ENCODE results near the gene GATA2. TPM values are rescaled to one million over a fixed set of nuclear protein-coding genes. Genes with fewer than 3 reads are reported as not detected.

GATA2 gene
- total and polyA plus RNA-seq, 4 experiments from 2014 or later, result not detected

GRCh38 chr3:128500556-128500955, 7.6 kb upstream of the GATA2 start:
- Mint-ChIP-seq H3K36me3 (no peaks in the 10 kb centered on the region), H3K4me3 (no peak overlapping the region), H3K9me3 (no peaks in the 10 kb centered on the region), H3K27ac (peak overlapping the region in 1 of 7 donors; percentile 80), H3K4me1 (peaks cover 0 to 16% (median 3%) of the 10 kb centered on the region in 4 donors), H3K27me3 (peaks cover 23 to 44% of the 10 kb centered on the region in 2 donors)
- H3K27ac ChIP-seq (ENCODE audit: low read depth, low read length), result no peak overlapping the region
- no peaks in the 10 kb centered on the region for H3K9me3 ChIP-seq (ENCODE audit: control insufficient read depth in 1 of 2, low read length in 2 of 2)
- peaks cover 8% of the 10 kb centered on the region for H3K27me3 ChIP-seq (ENCODE audit: insufficient read depth, low read length)
- DNase-seq, result no peak
- ChIA-PET POLR2A (ENCODE audit: partially characterized antibody) (interaction anchor here (0.6 kb wide), 1 partner anchor 281 kb away, joined by 3 read pairs; no protein-coding TSS in a partner anchor), CTCF (ENCODE audit: partially characterized antibody) (no interaction called here)
- H3K4me1 ChIP-seq (ENCODE audit: insufficient read depth, low read length), result no peaks in the 10 kb centered on the region
- intact Hi-C loops (cut with micrococcal nuclease), result loop anchor here (5.0 kb wide), 1 partner anchor 107 kb away; no protein-coding TSS in a partner anchor
- no peaks in the 10 kb centered on the region for H3K36me3 ChIP-seq (ENCODE audit: insufficient read depth, low read length)
- no peak overlapping the region for H3K4me3 ChIP-seq (ENCODE audit: low read length in 2 of 2)

DNA sequence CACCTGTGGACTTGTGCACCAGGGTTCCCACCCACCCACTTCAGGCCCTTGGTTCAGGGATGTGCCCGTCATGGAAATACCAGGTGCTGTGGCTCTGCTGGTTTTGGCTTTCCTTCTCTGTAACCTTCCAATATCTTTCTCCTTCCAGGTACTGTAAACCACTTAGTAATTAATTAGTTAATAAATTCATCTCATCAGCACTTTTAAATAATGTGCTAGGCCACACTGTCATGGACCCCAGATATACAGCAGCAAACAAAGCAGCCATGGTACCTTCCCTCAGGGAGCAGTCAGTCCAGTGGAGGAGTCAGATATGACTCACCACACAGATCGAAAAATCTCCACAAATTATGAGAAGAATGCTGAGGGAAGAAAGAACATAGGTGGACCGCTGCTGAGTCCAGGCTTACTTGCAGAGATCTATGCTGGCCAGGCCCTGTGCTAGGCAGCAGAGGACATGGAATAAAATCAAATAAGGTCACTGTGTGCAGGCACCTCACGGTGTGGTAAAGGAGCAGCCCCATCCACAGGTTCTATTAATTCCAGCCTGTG, 6.8 kb upstream of the GATA2 start:
- POLR2A ChIA-PET (ENCODE audit: partially characterized antibody), result no interaction called here
- H3K4me3 ChIP-seq (ENCODE audit: low read length in 2 of 2), result no peak overlapping the region
- DNase-seq, result no peak
- Mint-ChIP-seq H3K9me3 (no peaks in the 10 kb centered on the region), H3K36me3 (no peaks in the 10 kb centered on the region), H3K27me3 (peaks cover 29 to 48% of the 10 kb centered on the region in 2 donors), H3K4me3 (no peak overlapping the region), H3K27ac (peak overlapping the region in 1 of 7 donors; percentile 56), H3K4me1 (peaks cover 0 to 16% (median 3%) of the 10 kb centered on the region in 4 donors)
- CTCF ChIA-PET (ENCODE audit: partially characterized antibody), result interaction anchor here (0.9 to 5.6 kb wide), 4 partner anchors 10 to 108 kb away, joined by 3 to 58 read pairs (median 4); no protein-coding TSS in a partner anchor
- no peak overlapping the region for H3K27ac ChIP-seq (ENCODE audit: low read depth, low read length)
- intact Hi-C loops (cut with micrococcal nuclease), result loop anchor here (5.0 to 10.0 kb wide), 2 partner anchors 108 to 195 kb away; no protein-coding TSS in a partner anchor
- H3K9me3 ChIP-seq (ENCODE audit: control insufficient read depth in 1 of 2, low read length in 2 of 2), result no peaks in the 10 kb centered on the region
- peaks cover 8% of the 10 kb centered on the region for H3K27me3 ChIP-seq (ENCODE audit: insufficient read depth, low read length)
- no peaks in the 10 kb centered on the region for H3K4me1 ChIP-seq (ENCODE audit: insufficient read depth, low read length)
- no peaks in the 10 kb centered on the region for H3K36me3 ChIP-seq (ENCODE audit: insufficient read depth, low read length)

DNA sequence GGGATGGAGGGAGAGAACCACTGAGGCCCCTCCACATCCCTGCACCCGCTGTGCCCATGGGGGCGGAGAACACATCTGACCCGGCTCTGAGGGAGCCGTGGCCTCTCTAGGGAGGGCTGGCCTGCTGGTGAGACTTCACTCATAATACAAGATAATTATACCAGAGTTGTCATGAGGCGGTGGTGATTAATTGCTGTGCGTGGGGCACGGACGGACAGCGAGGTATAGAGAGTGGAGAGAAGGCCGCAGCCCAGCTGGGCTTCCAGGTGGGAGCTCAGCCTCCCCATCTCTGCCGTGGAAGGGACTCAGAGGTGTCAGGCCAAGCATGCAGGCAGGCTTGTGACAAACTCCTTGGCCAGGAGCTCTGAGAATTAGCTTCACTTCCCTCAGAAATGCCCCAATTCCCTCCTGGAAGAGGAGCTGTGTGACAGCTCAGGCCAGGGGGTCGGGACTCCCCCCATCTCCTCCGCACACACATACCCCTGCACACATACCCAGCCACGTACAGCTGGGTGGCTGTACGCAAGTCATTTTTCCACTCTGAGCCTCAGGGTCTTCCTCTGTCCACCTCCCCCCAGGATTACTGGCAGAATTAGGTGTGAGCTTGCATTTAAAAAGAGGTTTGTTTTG, 6.0 kb upstream of the GATA2 start:
- Mint-ChIP-seq H3K36me3 (no peaks in the 10 kb centered on the region), H3K4me1 (peaks cover 0 to 21% (median 4%) of the 10 kb centered on the region in 4 donors), H3K27ac (peak overlapping the region in 1 of 7 donors; percentile 26), H3K27me3 (peaks cover 34 to 53% of the 10 kb centered on the region in 2 donors), H3K9me3 (no peaks in the 10 kb centered on the region), H3K4me3 (peak overlapping the region in 7 of 8 donors; percentile 17 to 76 (median 26))
- no peak overlapping the region for H3K27ac ChIP-seq (ENCODE audit: low read depth, low read length)
- no peak for DNase-seq
- no peak overlapping the region for H3K4me3 ChIP-seq (ENCODE audit: low read length in 2 of 2)
- H3K4me1 ChIP-seq (ENCODE audit: insufficient read depth, low read length), result no peaks in the 10 kb centered on the region
- CTCF ChIA-PET (ENCODE audit: partially characterized antibody), result interaction anchor here (0.9 to 5.6 kb wide), 5 partner anchors 9 to 404 kb away, joined by 3 to 58 read pairs (median 4); no protein-coding TSS in a partner anchor
- no peaks in the 10 kb centered on the region for H3K36me3 ChIP-seq (ENCODE audit: insufficient read depth, low read length)
- H3K27me3 ChIP-seq (ENCODE audit: insufficient read depth, low read length), result peaks cover 11% of the 10 kb centered on the region
- POLR2A ChIA-PET (ENCODE audit: partially characterized antibody), result no interaction called here
- intact Hi-C loops (cut with micrococcal nuclease), result loop anchor here (10.0 kb wide), 1 partner anchor 194 kb away; no protein-coding TSS in a partner anchor
- H3K9me3 ChIP-seq (ENCODE audit: control insufficient read depth in 1 of 2, low read length in 2 of 2), result no peaks in the 10 kb centered on the region

GRCh38 chr3:128498127-128498626, 5.2 kb upstream of the GATA2 start:
- no peak for DNase-seq

DNA sequence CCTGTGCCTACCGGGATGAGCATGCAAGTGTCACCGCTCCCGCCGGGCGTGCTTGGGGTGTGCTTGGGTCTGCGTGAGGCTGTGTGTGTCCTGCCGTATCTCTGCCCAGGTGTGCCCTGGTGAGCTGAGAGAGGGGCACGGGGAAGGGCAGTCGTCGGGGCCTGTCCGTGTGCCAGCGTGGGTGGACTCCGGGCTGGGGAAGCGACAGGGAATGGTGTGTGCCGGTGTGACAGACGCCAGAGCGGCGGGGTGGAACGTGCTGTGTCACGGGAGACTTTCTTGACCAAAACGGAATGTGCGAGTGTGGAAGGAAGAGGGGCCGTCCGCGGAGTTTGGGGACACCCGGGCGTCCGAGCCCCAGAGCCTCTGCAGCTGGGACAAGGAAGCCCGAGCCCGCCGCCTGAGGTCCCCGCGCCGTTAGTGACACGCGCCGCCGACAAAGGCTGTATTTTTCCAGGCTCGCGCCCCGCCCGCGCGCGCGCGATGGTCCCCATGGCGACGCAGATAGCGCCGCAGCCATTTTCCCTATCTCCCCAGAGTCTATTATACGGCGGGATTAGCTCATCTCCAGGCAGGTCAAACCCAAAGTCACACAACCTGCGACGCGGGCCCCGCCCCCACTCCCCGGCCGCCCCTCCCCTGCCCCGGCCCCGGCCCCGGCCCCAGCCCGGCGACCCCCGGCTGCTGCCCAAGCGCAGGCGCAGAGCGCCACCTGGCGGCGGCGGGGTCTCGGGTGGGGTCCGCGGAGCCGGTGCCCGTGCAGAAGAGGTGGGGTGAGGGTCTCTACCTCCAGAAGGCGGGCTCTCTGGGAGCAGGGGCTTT, 4.5 kb upstream of the GATA2 start:
- Histone ChIP-seq H3K27me3 (ENCODE audit: insufficient read depth, low read length) (peaks cover 17% of the 10 kb centered on the region), H3K36me3 (ENCODE audit: insufficient read depth, low read length) (no peaks in the 10 kb centered on the region), H3K4me3 (ENCODE audit: low read length in 2 of 2) (peak overlapping the region in 1 of 2 donors; percentile 17), H3K4me1 (ENCODE audit: insufficient read depth, low read length) (peaks cover 10% of the 10 kb centered on the region), H3K27ac (ENCODE audit: low read depth, low read length) (no peak overlapping the region), H3K9me3 (ENCODE audit: control insufficient read depth in 1 of 2, low read length in 2 of 2) (no peaks in the 10 kb centered on the region)
- ChIA-PET POLR2A (ENCODE audit: partially characterized antibody) (no interaction called here), CTCF (ENCODE audit: partially characterized antibody) (interaction anchor here (1.0 to 5.6 kb wide), 7 partner anchors 15 to 415 kb away, joined by 3 to 58 read pairs (median 4); no protein-coding TSS in a partner anchor)
- Mint-ChIP-seq H3K9me3 (no peaks in the 10 kb centered on the region), H3K36me3 (no peaks in the 10 kb centered on the region), H3K4me3 (peak overlapping the region; percentile 72 to 89 (median 80)), H3K4me1 (peaks cover 2 to 26% (median 6%) of the 10 kb centered on the region in 4 donors), H3K27ac (peak overlapping the region in 1 of 7 donors; percentile 47), H3K27me3 (peaks cover 36 to 54% of the 10 kb centered on the region in 2 donors)
- intact Hi-C loops (cut with micrococcal nuclease), result loop anchor here (1.0 to 10.0 kb wide), 3 partner anchors 71 to 402 kb away; no protein-coding TSS in a partner anchor
- peak; percentile 62 to 71 (median 66) for DNase-seq

More at GRCh38 chr3:128498127-128498626, 5.2 kb upstream of the GATA2 start:
- Mint-ChIP-seq H3K9me3 (no peaks in the 10 kb centered on the region), H3K4me1 (peaks cover 2 to 26% (median 6%) of the 10 kb centered on the region in 4 donors), H3K27ac (peak overlapping the region in 2 of 7 donors; percentile 20 to 26), H3K27me3 (peaks cover 38 to 55% of the 10 kb centered on the region in 2 donors), H3K4me3 (peak overlapping the region; percentile 17 to 76 (median 58)), H3K36me3 (no peaks in the 10 kb centered on the region)
- intact Hi-C loops (cut with micrococcal nuclease), result loop anchor here (10.0 kb wide), 1 partner anchor 193 kb away; no protein-coding TSS in a partner anchor
- CTCF ChIA-PET (ENCODE audit: partially characterized antibody), result interaction anchor here (1.1 to 5.6 kb wide), 7 partner anchors 16 to 416 kb away, joined by 3 to 58 read pairs (median 5); no protein-coding TSS in a partner anchor
- Histone ChIP-seq H3K9me3 (ENCODE audit: control insufficient read depth in 1 of 2, low read length in 2 of 2) (no peaks in the 10 kb centered on the region), H3K36me3 (ENCODE audit: insufficient read depth, low read length) (no peaks in the 10 kb centered on the region), H3K27me3 (ENCODE audit: insufficient read depth, low read length) (peaks cover 17% of the 10 kb centered on the region), H3K4me3 (ENCODE audit: low read length in 2 of 2) (no peak overlapping the region), H3K4me1 (ENCODE audit: insufficient read depth, low read length) (peaks cover 3% of the 10 kb centered on the region), H3K27ac (ENCODE audit: low read depth, low read length) (no peak overlapping the region)
- POLR2A ChIA-PET (ENCODE audit: partially characterized antibody), result no interaction called here

DNA sequence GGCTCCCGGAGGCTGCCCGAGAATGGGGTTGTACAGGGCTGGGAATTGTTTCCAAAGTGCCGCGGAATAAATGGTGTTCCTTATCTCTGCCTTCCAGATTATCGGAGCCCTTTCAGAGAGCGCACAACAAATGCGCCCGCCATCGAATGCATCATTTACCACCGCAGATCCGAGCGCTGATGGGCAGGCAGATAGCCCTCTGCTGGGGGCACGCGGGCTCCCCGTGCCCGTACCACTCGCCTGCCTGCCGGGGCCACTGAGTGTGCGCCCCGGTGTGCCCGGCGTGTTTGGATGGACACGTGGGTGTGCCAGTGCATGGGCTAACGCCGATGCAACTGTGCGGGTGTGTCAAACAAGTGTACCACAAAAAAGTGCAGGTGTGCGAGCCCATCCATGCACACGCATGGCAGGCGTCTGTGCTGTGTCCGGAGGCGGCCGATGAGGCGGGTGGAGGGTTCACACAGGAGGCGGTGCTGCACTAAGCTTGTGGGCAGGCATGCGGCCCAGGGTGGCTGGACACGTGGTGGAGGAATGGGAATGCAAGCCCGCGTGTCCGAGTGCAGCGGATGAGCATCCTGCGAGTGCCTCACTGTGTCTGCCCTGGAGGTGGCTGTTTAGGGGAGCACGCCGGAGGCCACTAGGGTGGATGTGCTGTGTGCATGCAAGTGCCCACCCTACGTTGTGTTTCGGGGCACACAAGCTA, 3.8 kb upstream of the GATA2 start:
- peak overlapping the region in 7 of 8 donors; percentile 72 to 89 (median 80) for H3K4me3 Mint-ChIP-seq
- intact Hi-C loops (cut with micrococcal nuclease), result loop anchor here (1.0 to 10.0 kb wide), 3 partner anchors 70 to 401 kb away; no protein-coding TSS in a partner anchor
- no peaks in the 10 kb centered on the region for H3K36me3 Mint-ChIP-seq
- Histone ChIP-seq H3K4me1 (ENCODE audit: insufficient read depth, low read length) (peaks cover 18% of the 10 kb centered on the region), H3K9me3 (ENCODE audit: control insufficient read depth in 1 of 2, low read length in 2 of 2) (no peaks in the 10 kb centered on the region), H3K27ac (ENCODE audit: low read depth, low read length) (no peak overlapping the region), H3K4me3 (ENCODE audit: low read length in 2 of 2) (peak overlapping the region in 1 of 2 donors; percentile 17), H3K36me3 (ENCODE audit: insufficient read depth, low read length) (no peaks in the 10 kb centered on the region), H3K27me3 (ENCODE audit: insufficient read depth, low read length) (peaks cover 21% of the 10 kb centered on the region)
- H3K27ac Mint-ChIP-seq, result peak overlapping the region in 1 of 7 donors; percentile 65
- H3K27me3 Mint-ChIP-seq, result peaks cover 38 to 56% of the 10 kb centered on the region in 2 donors
- CTCF ChIA-PET (ENCODE audit: partially characterized antibody), result interaction anchor here (1.0 to 5.6 kb wide), 7 partner anchors 15 to 415 kb away, joined by 3 to 58 read pairs (median 4); no protein-coding TSS in a partner anchor
- POLR2A ChIA-PET (ENCODE audit: partially characterized antibody), result no interaction called here
- DNase-seq, result no peak
- peaks cover 4 to 31% (median 11%) of the 10 kb centered on the region in 4 donors for H3K4me1 Mint-ChIP-seq
- no peaks in the 10 kb centered on the region for H3K9me3 Mint-ChIP-seq

Data from CD4-positive, alpha-beta memory T cell (primary cell).